IMR-90 (cell line): ENCODE data around the gene RERE. TPM values are rescaled to one million over a fixed set of nuclear protein-coding genes. Genes with fewer than 3 reads are reported as not detected.

Experiments
- ATAC-seq: fragments of 200-7000 bp; cut with Tn5 transposase; 2 replicates; pipeline ENCODE4 v1.9.1; 2020; ENCODE audit warnings: low read depth, mild to moderate bottlenecking, moderate library complexity
- BruUV-seq: library from RNA; stranded (reverse); fragments of 400-500 nt; replicated peaks from 2 replicates; lab custom pipeline; 2021; lab: Mats Ljungman, UMichigan
- CTCF ChIA-PET: fragments of 300-600 bp; formaldehyde crosslinking; extraction: SDS; loops from one replicate; lab custom pipeline; 2021; ENCODE audit warnings: antibody characterized with exemption; lab: Yijun Ruan, JAX
- POLR2A ChIA-PET: fragments of 300-600 bp; sonication (Branson Sonifier 250); formaldehyde crosslinking; loops from one replicate; lab custom pipeline; 2022; ENCODE audit warnings: antibody characterized with exemption; ENCODE audit not compliant: unreplicated experiment; lab: Charles Lee
- DNase-seq: peaks from one replicate; pipeline ENCODE4 v3.0.0; 2013
- H2AFZ ChIP-seq: replicated peaks from 2 replicates; pipeline ENCODE3; 2013; ENCODE audit warnings: low read length, mild to moderate bottlenecking; ENCODE audit not compliant: poor library complexity
- H2AK5ac ChIP-seq: 2 replicates; pipeline ENCODE4 v1.6.1; 2013; ENCODE audit warnings: low read depth, low read length, inconsistent platforms
- H2AK9ac ChIP-seq: replicated peaks from 2 replicates; pipeline ENCODE3; 2013; ENCODE audit warnings: mild to moderate bottlenecking, low read depth, low read length, moderate library complexity; ENCODE audit not compliant: poor library complexity
- H2BK120ac ChIP-seq: 2 replicates; pipeline ENCODE4 v1.6.1; 2013; ENCODE audit warnings: low read depth, low read length, inconsistent platforms
- H2BK15ac ChIP-seq: 3 replicates; pipeline ENCODE4 v1.6.1; 2013; ENCODE audit warnings: low read depth, low read length, inconsistent platforms
- H2BK20ac ChIP-seq: 2 replicates; pipeline ENCODE4 v1.6.1; 2013; ENCODE audit warnings: low read depth, mild to moderate bottlenecking, inconsistent platforms, low read length, moderate library complexity
- H2BK5ac ChIP-seq: 2 replicates; pipeline ENCODE4 v1.6.1; 2013; ENCODE audit warnings: mild to moderate bottlenecking, low read depth, low read length, inconsistent platforms; ENCODE audit not compliant: poor library complexity, severe bottlenecking
- H3K14ac ChIP-seq: replicated peaks from 2 replicates; pipeline ENCODE4 v1.6.1; 2013; ENCODE audit warnings: low read depth, low read length, inconsistent platforms
- H3K18ac ChIP-seq: 2 replicates; pipeline ENCODE4 v1.6.1; 2013; ENCODE audit warnings: low read depth, low read length, control low read depth
- H3K23ac ChIP-seq: 2 replicates; pipeline ENCODE4 v1.6.1; 2013; ENCODE audit warnings: low read depth, low read length, inconsistent platforms
- H3K27ac ChIP-seq: 2 replicates; pipeline ENCODE4 v1.5.1; 2013; ENCODE audit warnings: mild to moderate bottlenecking, control low read depth, low read length; ENCODE audit not compliant: insufficient read depth
- H3K27me3 ChIP-seq: 2 replicates; pipeline ENCODE4 v1.6.1; 2013; ENCODE audit warnings: low read length; ENCODE audit not compliant: control insufficient read depth, insufficient read depth
- H3K36me3 ChIP-seq: 2 replicates; pipeline ENCODE4 v1.6.1; 2013; ENCODE audit warnings: low read length, mixed read lengths; ENCODE audit not compliant: control insufficient read depth, insufficient read depth
- H3K4ac ChIP-seq: 2 replicates; pipeline ENCODE4 v1.6.1; 2013; ENCODE audit warnings: low read depth, low read length, inconsistent platforms
- H3K4me1 ChIP-seq: 2 replicates; pipeline ENCODE4 v1.6.1; 2013; ENCODE audit warnings: low read length, mixed read lengths; ENCODE audit not compliant: control insufficient read depth, insufficient read depth
- H3K4me2 ChIP-seq: 2 replicates; pipeline ENCODE4 v1.6.1; 2013; ENCODE audit warnings: low read depth, mild to moderate bottlenecking, control low read depth, low read length, moderate library complexity
- H3K4me3 ChIP-seq: 2 replicates; pipeline ENCODE4 v1.5.1; 2013; ENCODE audit warnings: low read depth, mild to moderate bottlenecking, control low read depth, low read length, moderate library complexity; ENCODE audit not compliant: insufficient read depth
- H3K56ac ChIP-seq: 2 replicates; pipeline ENCODE4 v1.6.1; 2013; ENCODE audit warnings: low read length, inconsistent platforms; ENCODE audit not compliant: insufficient read depth; ENCODE audit errors: extremely low read depth
- H3K79me1 ChIP-seq, 2 experiments: 2 replicates each; pipeline ENCODE4 v1.6.1; 2013; ENCODE audit warnings: low read length in 2 of 2, inconsistent platforms in 1 of 2, low read depth in 1 of 2
- H3K9ac ChIP-seq: 2 replicates; pipeline ENCODE4 v1.6.1; 2013; ENCODE audit warnings: low read depth, low read length, control low read depth
- H3K9me1 ChIP-seq: 2 replicates; pipeline ENCODE4 v1.6.1; 2013; ENCODE audit warnings: low read length, inconsistent platforms; ENCODE audit not compliant: insufficient read depth
- H3K9me3 ChIP-seq: 2 replicates; pipeline ENCODE4 v1.6.1; 2013; ENCODE audit warnings: low read length; ENCODE audit not compliant: control insufficient read depth, insufficient read depth
- H4K20me1 ChIP-seq: 2 replicates; pipeline ENCODE4 v1.6.1; 2013; ENCODE audit warnings: low read length, inconsistent platforms; ENCODE audit not compliant: insufficient read depth
- H4K5ac ChIP-seq: 2 replicates; pipeline ENCODE4 v1.6.1; 2013; ENCODE audit warnings: mild to moderate bottlenecking, low read depth, low read length, control low read depth
- H4K8ac ChIP-seq, 2 experiments: 2 replicates each; pipeline ENCODE4 v1.6.1; 2013; ENCODE audit warnings: low read depth in 2 of 2, low read length in 2 of 2, control low read depth in 1 of 2, inconsistent platforms in 1 of 2
- H4K91ac ChIP-seq: 2 replicates; pipeline ENCODE4 v1.6.1; 2013; ENCODE audit warnings: low read depth, low read length, inconsistent platforms; ENCODE audit not compliant: insufficient read depth
- BHLHE40 ChIP-seq: fragments of 150-350 bp; IDR thresholded peaks from 2 replicates; pipeline ENCODE4 v1.6.1; 2016; ENCODE audit warnings: mild to moderate bottlenecking, low read depth, low read length
- CEBPB ChIP-seq: IDR thresholded peaks from 2 replicates; pipeline ENCODE4 v1.6.1; 2012; ENCODE audit warnings: low read depth, low read length, improper control_type of control experiment
- CHD1 ChIP-seq: IDR thresholded peaks from 2 replicates; pipeline ENCODE4 v1.6.1; 2012; ENCODE audit warnings: low read depth, low read length, improper control_type of control experiment
- FOS ChIP-seq: fragments of 150-350 bp; IDR thresholded peaks from 2 replicates; pipeline ENCODE4 v1.6.1; 2016; ENCODE audit warnings: low read depth, low read length
- MXI1 ChIP-seq: IDR thresholded peaks from 2 replicates; pipeline ENCODE4 v1.6.1; 2012; ENCODE audit warnings: low read depth, mild to moderate bottlenecking, low read length, moderate library complexity, borderline replicate concordance
- NFE2L2 ChIP-seq: fragments of 150-350 bp; IDR thresholded peaks from 2 replicates; pipeline ENCODE4 v1.6.1; 2016; ENCODE audit warnings: low read depth, mild to moderate bottlenecking, low read length
- RAD21 ChIP-seq: IDR thresholded peaks from 2 replicates; pipeline ENCODE4 v1.6.1; 2012; ENCODE audit warnings: low read length, improper control_type of control experiment
- RCOR1 ChIP-seq: IDR thresholded peaks from 2 replicates; pipeline ENCODE4 v1.6.1; 2012; ENCODE audit warnings: mild to moderate bottlenecking, low read length, improper control_type of control experiment; ENCODE audit not compliant: insufficient replicate concordance
- RFX5 ChIP-seq: IDR thresholded peaks from 2 replicates; pipeline ENCODE4 v1.8.0; 2012; ENCODE audit warnings: low read depth, mild to moderate bottlenecking, low read length, moderate library complexity
- SMC3 ChIP-seq: fragments of 150-350 bp; IDR thresholded peaks from 2 replicates; pipeline ENCODE4 v1.6.1; 2016; ENCODE audit warnings: low read depth, mild to moderate bottlenecking, antibody characterized with exemption, low read length, moderate library complexity
- WGBS, 2 experiments: methylation state at CpG; one replicate each; pipeline versions ENCODE4 v1.1.5 to v1.1.7; 2013; ENCODE audit warnings: missing lambda C conversion rate in 2 of 2; ENCODE audit not compliant: insufficient read length in 1 of 2; ENCODE audit errors: extremely low coverage in 2 of 2; 5-methylcytosine and 5-hydroxymethylcytosine counted together
- dilution Hi-C: fragments of 300-500 bp; cut with HindIII; formaldehyde crosslinking; loops from one replicate; pipeline ENCODE4 v1.14.3; 2018; ENCODE audit warnings: low sequenced_read_pairs; ENCODE audit not compliant: unreplicated experiment
- in situ Hi-C: fragments of 300-500 bp; cut with MboI; formaldehyde crosslinking; loops from 3 replicates; pipeline ENCODE4 v1.14.3; 2019; ENCODE audit warnings: low sequenced_read_pairs, inconsistent platforms, mixed read lengths
- intact Hi-C: fragments of 100-400 bp; cut with micrococcal nuclease; formaldehyde crosslinking; loops from 2 replicates; pipeline ENCODE4 v1.10.0; 2022
- polyA plus RNA-seq, 3 experiments: library from polyadenylated mRNA; depleted of rRNA; stranded (reverse); fragments of >200 nt; gene quantifications; 2 replicates each; pipeline ENCODE4 v1.2.3, GENCODE V29; 2012; ENCODE audit warnings: low replicate concordance in 1 of 3
- total RNA-seq: library from RNA; depleted of rRNA; stranded (reverse); fragments of >200 nt; gene quantifications from 2 replicates; pipeline ENCODE4 v1.2.3, GENCODE V29; 2012
- TF ChIP-seq, protein P1 (sequence below): fragments of 150-350 bp; IDR thresholded peaks from 2 replicates; pipeline ENCODE4 v1.6.1; 2017; ENCODE audit warnings: mild to moderate bottlenecking, antibody characterized with exemption, low read length, low read depth
- TF ChIP-seq, protein P2 (sequence below): fragments of 150-350 bp; IDR thresholded peaks from 2 replicates; pipeline ENCODE4 v1.6.1; 2016; ENCODE audit warnings: low read depth, mild to moderate bottlenecking, low read length, moderate library complexity, borderline replicate concordance
- TF ChIP-seq, protein P3 (sequence below): conservative IDR thresholded peaks from 2 replicates; pipeline ENCODE4 v1.5.1; 2012; ENCODE audit warnings: mild to moderate bottlenecking, low read depth, low read length, improper control_type of control experiment

Gene RERE
- total and polyA plus RNA-seq, 2 of the 4 experiments (the other 2 are of a cell fraction), result 11.5 to 25.1 TPM

DNA sequence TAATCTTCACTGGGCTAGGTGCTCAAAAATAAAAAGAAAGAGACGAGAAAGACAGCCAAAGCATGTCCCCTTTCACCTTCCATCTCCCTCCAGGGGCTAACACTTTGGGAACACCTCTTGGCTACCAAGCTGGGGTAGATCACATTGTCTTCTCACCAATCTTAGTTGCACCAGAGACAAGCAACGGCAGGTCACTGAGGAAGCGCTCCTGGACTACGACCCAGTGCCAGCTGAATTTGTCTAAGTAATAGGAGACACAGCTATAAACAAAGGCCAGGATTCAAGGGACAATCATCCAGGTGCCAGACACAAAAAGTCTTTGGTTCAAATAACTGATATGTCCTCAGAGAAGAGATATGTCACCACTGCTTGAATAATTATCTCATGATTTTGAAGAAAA lies 399.1 kb downstream of the RERE start:
- intact Hi-C loops (no loop called here), dilution Hi-C loops (no loop called here), in situ Hi-C loops (no loop called here)
- peak overlapping the region; percentile 10 for H4K5ac ChIP-seq
- no peak overlapping the region for H2BK15ac ChIP-seq
- no peak overlapping the region for H3K18ac ChIP-seq
- no peak overlapping the region; the same call in 1 of the 2 replicates for H3K4me2 ChIP-seq
- no peaks in the 10 kb centered on the region for H3K9me3 ChIP-seq
- no peak overlapping the region for H3K27ac ChIP-seq
- no TSS peak for BruUV-seq
- no peak overlapping the region for H3K4ac ChIP-seq
- no peak for ATAC-seq
- H4K20me1 ChIP-seq, result peaks cover 44% of the 10 kb centered on the region
- DNase-seq, result no peak
- H3K36me3 ChIP-seq, result peaks cover 29% of the 10 kb centered on the region
- H4K8ac ChIP-seq, result no peak overlapping the region
- no peak overlapping the region for H2BK5ac ChIP-seq
- ChIA-PET POLR2A (no interaction called here), CTCF (interaction anchor here (3.7 kb wide), 1 partner anchor 9 kb away, joined by 17 read pairs; no protein-coding TSS in a partner anchor)
- no peak overlapping the region for H2AFZ ChIP-seq
- H3K4me1 ChIP-seq, result peaks cover 18% of the 10 kb centered on the region
- 0 out of 2 replicates have a peak overlapping the region, but pooled peaks have one; percentile 26 for H3K14ac ChIP-seq
- peaks cover 8% of the 10 kb centered on the region for H3K9me1 ChIP-seq
- H3K23ac ChIP-seq, result peak overlapping the region; percentile 85; the same call in 1 of the 2 replicates
- no peak overlapping the region for H2BK20ac ChIP-seq
- no peak overlapping the region for H2AK9ac ChIP-seq
- peaks cover 8 to 71% of the 10 kb centered on the region in 2 experiments for H3K79me1 ChIP-seq
- H3K27me3 ChIP-seq, result no peaks in the 10 kb centered on the region
- H2BK120ac ChIP-seq, result no peak overlapping the region
- H3K56ac ChIP-seq, result no peak overlapping the region
- H3K4me3 ChIP-seq, result no peak overlapping the region
- WGBS, 2 experiments, result 100% methylated on average over 1 of the region's 4 CpGs; no CpG with 5 or more reads in 1 of the 2 experiments
- H3K9ac ChIP-seq, result no peak overlapping the region
- no peak for TF ChIP-seq RFX5
- TF ChIP-seq CHD1, result no peak
- no peak for TF ChIP-seq CEBPB
- TF ChIP-seq, protein P1, sequence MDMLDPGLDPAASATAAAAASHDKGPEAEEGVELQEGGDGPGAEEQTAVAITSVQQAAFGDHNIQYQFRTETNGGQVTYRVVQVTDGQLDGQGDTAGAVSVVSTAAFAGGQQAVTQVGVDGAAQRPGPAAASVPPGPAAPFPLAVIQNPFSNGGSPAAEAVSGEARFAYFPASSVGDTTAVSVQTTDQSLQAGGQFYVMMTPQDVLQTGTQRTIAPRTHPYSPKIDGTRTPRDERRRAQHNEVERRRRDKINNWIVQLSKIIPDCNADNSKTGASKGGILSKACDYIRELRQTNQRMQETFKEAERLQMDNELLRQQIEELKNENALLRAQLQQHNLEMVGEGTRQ, result no peak
- no peak for TF ChIP-seq RAD21
- TF ChIP-seq RCOR1, result no peak
- TF ChIP-seq NFE2L2, result no peak
- no peak for TF ChIP-seq SMC3
- TF ChIP-seq, protein P2, sequence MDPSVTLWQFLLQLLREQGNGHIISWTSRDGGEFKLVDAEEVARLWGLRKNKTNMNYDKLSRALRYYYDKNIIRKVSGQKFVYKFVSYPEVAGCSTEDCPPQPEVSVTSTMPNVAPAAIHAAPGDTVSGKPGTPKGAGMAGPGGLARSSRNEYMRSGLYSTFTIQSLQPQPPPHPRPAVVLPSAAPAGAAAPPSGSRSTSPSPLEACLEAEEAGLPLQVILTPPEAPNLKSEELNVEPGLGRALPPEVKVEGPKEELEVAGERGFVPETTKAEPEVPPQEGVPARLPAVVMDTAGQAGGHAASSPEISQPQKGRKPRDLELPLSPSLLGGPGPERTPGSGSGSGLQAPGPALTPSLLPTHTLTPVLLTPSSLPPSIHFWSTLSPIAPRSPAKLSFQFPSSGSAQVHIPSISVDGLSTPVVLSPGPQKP, result no peak
- no peak for TF ChIP-seq MXI1
- TF ChIP-seq BHLHE40, result no peak
- no peak for TF ChIP-seq FOS
- TF ChIP-seq, protein P3, sequence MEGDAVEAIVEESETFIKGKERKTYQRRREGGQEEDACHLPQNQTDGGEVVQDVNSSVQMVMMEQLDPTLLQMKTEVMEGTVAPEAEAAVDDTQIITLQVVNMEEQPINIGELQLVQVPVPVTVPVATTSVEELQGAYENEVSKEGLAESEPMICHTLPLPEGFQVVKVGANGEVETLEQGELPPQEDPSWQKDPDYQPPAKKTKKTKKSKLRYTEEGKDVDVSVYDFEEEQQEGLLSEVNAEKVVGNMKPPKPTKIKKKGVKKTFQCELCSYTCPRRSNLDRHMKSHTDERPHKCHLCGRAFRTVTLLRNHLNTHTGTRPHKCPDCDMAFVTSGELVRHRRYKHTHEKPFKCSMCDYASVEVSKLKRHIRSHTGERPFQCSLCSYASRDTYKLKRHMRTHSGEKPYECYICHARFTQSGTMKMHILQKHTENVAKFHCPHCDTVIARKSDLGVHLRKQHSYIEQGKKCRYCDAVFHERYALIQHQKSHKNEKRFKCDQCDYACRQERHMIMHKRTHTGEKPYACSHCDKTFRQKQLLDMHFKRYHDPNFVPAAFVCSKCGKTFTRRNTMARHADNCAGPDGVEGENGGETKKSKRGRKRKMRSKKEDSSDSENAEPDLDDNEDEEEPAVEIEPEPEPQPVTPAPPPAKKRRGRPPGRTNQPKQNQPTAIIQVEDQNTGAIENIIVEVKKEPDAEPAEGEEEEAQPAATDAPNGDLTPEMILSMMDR, result no peak
- H4K91ac ChIP-seq, result no peak overlapping the region
- H2AK5ac ChIP-seq, result no peak overlapping the region
